ENCODE measurements around the gene ST3GAL2. TPM values are rescaled to one million over a fixed set of nuclear protein-coding genes. Genes with fewer than 3 reads are reported as not detected.
A peak's percentile ranks its signal among the peaks of the same experiment; 100 is the strongest.

Gene ST3GAL2
- 10 to 100 TPM; 63.0 to 66.0 TPM for total RNA-seq

- Mint-ChIP-seq H3K4me3 (peak within 1 kb of the TSS; percentile 100), H3K4me1 (ENCODE audit: low read depth in 2 of 2) (peaks cover 19 to 21% of the 10 kb centered on the region in 2 donors), H3K36me3 (peaks cover 5% of the 10 kb centered on the region), H3K9me3 (no peaks in the 10 kb centered on the region), H3K27me3 (no peaks in the 10 kb centered on the region), H3K27ac (peak within 1 kb of the TSS; percentile 88 to 96)
- DNase-seq (ENCODE audit: low spot score) (peak; percentile 94), ATAC-seq (peak; percentile 99)
Observed at GRCh38 chr16:70438969-70439862, at the start of gene ST3GAL2. ST3GAL2 (minus strand) TSS chr16:70439100; CDS start chr16:70398530, 40,570 bp downstream.

GRCh38 chr16:70484867-70485266 is 46.0 kb upstream of the ST3GAL2 start:
- Mint-ChIP-seq H3K4me1 (ENCODE audit: low read depth in 2 of 2) (no peaks in the 10 kb centered on the region), H3K9me3 (no peaks in the 10 kb centered on the region), H3K27ac (no peak overlapping the region), H3K36me3 (no peaks in the 10 kb centered on the region), H3K27me3 (no peaks in the 10 kb centered on the region), H3K4me3 (no peak overlapping the region)
- ATAC-seq (no peak), DNase-seq (ENCODE audit: low spot score) (no peak)

- peak overlapping the region in 1 of 2 donors; percentile 60 for H3K27ac Mint-ChIP-seq
- DNase-seq (ENCODE audit: low spot score) (no peak), ATAC-seq (no peak)
- H3K4me1 Mint-ChIP-seq (ENCODE audit: low read depth in 2 of 2): peaks cover 0 to 3% of the 10 kb centered on the region in 2 donors
- no peaks in the 10 kb centered on the region for H3K9me3 Mint-ChIP-seq
- no peaks in the 10 kb centered on the region for H3K27me3 Mint-ChIP-seq
- H3K4me3 Mint-ChIP-seq: no peak overlapping the region
- H3K36me3 Mint-ChIP-seq: no peaks in the 10 kb centered on the region
Observed at GRCh38 chr16:70483426-70483825, 44.5 kb upstream of the ST3GAL2 start.

- Mint-ChIP-seq H3K9me3 (no peaks in the 10 kb centered on the region), H3K4me1 (ENCODE audit: low read depth in 2 of 2) (peaks cover 0 to 3% of the 10 kb centered on the region in 2 donors), H3K27me3 (no peaks in the 10 kb centered on the region), H3K27ac (peak overlapping the region; percentile 43 to 60), H3K4me3 (no peak overlapping the region), H3K36me3 (no peaks in the 10 kb centered on the region)
- DNase-seq (ENCODE audit: low spot score) (no peak), ATAC-seq (no peak)
Observed at GRCh38 chr16:70482624-70483023, 43.7 kb upstream of the ST3GAL2 start.

GRCh38 chr16:70481929-70482536 is 43.1 kb upstream of the ST3GAL2 start:
- Mint-ChIP-seq H3K4me1 (ENCODE audit: low read depth in 2 of 2) (peaks cover 0 to 3% of the 10 kb centered on the region in 2 donors), H3K27ac (peak overlapping the region; percentile 43 to 60), H3K36me3 (no peaks in the 10 kb centered on the region), H3K27me3 (no peaks in the 10 kb centered on the region), H3K9me3 (no peaks in the 10 kb centered on the region), H3K4me3 (no peak overlapping the region)
- DNase-seq (ENCODE audit: low spot score): no peak
- ATAC-seq: no peak

GRCh38 chr16:70480127-70481105 is 41.5 kb upstream of the ST3GAL2 start:
- no peak overlapping the region for H3K27ac Mint-ChIP-seq
- H3K9me3 Mint-ChIP-seq: no peaks in the 10 kb centered on the region
- H3K36me3 Mint-ChIP-seq: no peaks in the 10 kb centered on the region
- ATAC-seq (no peak), DNase-seq (ENCODE audit: low spot score) (no peak)
- peaks cover 3 to 9% of the 10 kb centered on the region in 2 donors for H3K4me1 Mint-ChIP-seq (ENCODE audit: low read depth in 2 of 2)
- H3K4me3 Mint-ChIP-seq: no peak overlapping the region
- H3K27me3 Mint-ChIP-seq: no peaks in the 10 kb centered on the region

GRCh38 chr16:70478912-70479341 is 40.0 kb upstream of the ST3GAL2 start:
- ATAC-seq: no peak
- Mint-ChIP-seq H3K4me3 (no peak overlapping the region), H3K9me3 (no peaks in the 10 kb centered on the region), H3K4me1 (ENCODE audit: low read depth in 2 of 2) (peaks cover 3 to 9% of the 10 kb centered on the region in 2 donors), H3K27me3 (no peaks in the 10 kb centered on the region), H3K27ac (peak overlapping the region in 1 of 2 donors; percentile 86), H3K36me3 (no peaks in the 10 kb centered on the region)
- DNase-seq (ENCODE audit: low spot score): no peak

- Mint-ChIP-seq H3K9me3 (no peaks in the 10 kb centered on the region), H3K4me1 (ENCODE audit: low read depth in 2 of 2) (peaks cover 3 to 9% of the 10 kb centered on the region in 2 donors), H3K27me3 (no peaks in the 10 kb centered on the region), H3K4me3 (no peak overlapping the region), H3K27ac (peak overlapping the region in 1 of 2 donors; percentile 86), H3K36me3 (no peaks in the 10 kb centered on the region)
- no peak for ATAC-seq
- no peak for DNase-seq (ENCODE audit: low spot score)
Observed at GRCh38 chr16:70478169-70478568, 39.3 kb upstream of the ST3GAL2 start.

GRCh38 chr16:70476272-70477020 is 37.5 kb upstream of the ST3GAL2 start:
- Mint-ChIP-seq H3K4me3 (peak overlapping the region; percentile 65), H3K27ac (peak overlapping the region; percentile 78 to 86), H3K4me1 (ENCODE audit: low read depth in 2 of 2) (peaks cover 3 to 9% of the 10 kb centered on the region in 2 donors), H3K9me3 (no peaks in the 10 kb centered on the region), H3K36me3 (no peaks in the 10 kb centered on the region), H3K27me3 (no peaks in the 10 kb centered on the region)
- DNase-seq (ENCODE audit: low spot score): no peak
- ATAC-seq: peak; percentile 61 to 92

GRCh38 chr16:70475054-70475871 is 36.4 kb upstream of the ST3GAL2 start:
- no peaks in the 10 kb centered on the region for H3K36me3 Mint-ChIP-seq
- no peak for ATAC-seq
- no peaks in the 10 kb centered on the region for H3K9me3 Mint-ChIP-seq
- no peak for DNase-seq (ENCODE audit: low spot score)
- H3K4me3 Mint-ChIP-seq: no peak overlapping the region
- H3K27ac Mint-ChIP-seq: no peak overlapping the region
- H3K27me3 Mint-ChIP-seq: no peaks in the 10 kb centered on the region
- H3K4me1 Mint-ChIP-seq (ENCODE audit: low read depth in 2 of 2): peaks cover 6 to 9% of the 10 kb centered on the region in 2 donors

GRCh38 chr16:70474320-70475053 is 35.6 kb upstream of the ST3GAL2 start:
- H3K4me1 Mint-ChIP-seq (ENCODE audit: low read depth in 2 of 2): peaks cover 6 to 9% of the 10 kb centered on the region in 2 donors
- no peak for ATAC-seq
- H3K9me3 Mint-ChIP-seq: no peaks in the 10 kb centered on the region
- no peaks in the 10 kb centered on the region for H3K27me3 Mint-ChIP-seq
- no peak overlapping the region for H3K4me3 Mint-ChIP-seq
- no peak overlapping the region for H3K27ac Mint-ChIP-seq
- H3K36me3 Mint-ChIP-seq: no peaks in the 10 kb centered on the region
- no peak for DNase-seq (ENCODE audit: low spot score)
